ENCODE measurements around the gene CTAGE15.
"Not testable (repeated sequence)": the region's sequence is repeated elsewhere in the genome, so short reads cannot be mapped to it uniquely, and the experiment has no call there.

CTAGE15 gene

GRCh38 chr7:143589897-143590296 is 18.3 kb downstream of the CTAGE15 start:
- not testable (repeated sequence) for H3K27ac ChIP-seq (ENCODE audit: low read depth, low read length); H2AFZ ChIP-seq (ENCODE audit: low read length, unreplicated experiment); H3K36me3 ChIP-seq (ENCODE audit: insufficient read depth, low read length); H3K27me3 ChIP-seq (ENCODE audit: insufficient read depth, low read length); H3K4me3 ChIP-seq (ENCODE audit: low read depth, low read length); H3K4me1 ChIP-seq (ENCODE audit: control insufficient read depth, insufficient read depth, low read length, unreplicated experiment); H3K79me2 ChIP-seq (ENCODE audit: control insufficient read depth, insufficient read depth, low read length, unreplicated experiment)

GRCh38 chr7:143598086-143598485 is 26.5 kb downstream of the CTAGE15 start:
- H2AFZ ChIP-seq (ENCODE audit: low read length, unreplicated experiment); H3K4me1 ChIP-seq (ENCODE audit: control insufficient read depth, insufficient read depth, low read length, unreplicated experiment); H3K79me2 ChIP-seq (ENCODE audit: control insufficient read depth, insufficient read depth, low read length, unreplicated experiment); H3K4me3 ChIP-seq (ENCODE audit: low read depth, low read length); H3K36me3 ChIP-seq (ENCODE audit: insufficient read depth, low read length); H3K27me3 ChIP-seq (ENCODE audit: insufficient read depth, low read length); H3K27ac ChIP-seq (ENCODE audit: low read depth, low read length): not testable (repeated sequence)

- not testable (repeated sequence) for H3K4me3 ChIP-seq (ENCODE audit: low read depth, low read length); H3K27me3 ChIP-seq (ENCODE audit: insufficient read depth, low read length); H3K27ac ChIP-seq (ENCODE audit: low read depth, low read length)
Observed at GRCh38 chr7:143603549-143603948, 31.9 kb downstream of the CTAGE15 start.

GRCh38 chr7:143606088-143606487 is 34.5 kb downstream of the CTAGE15 start:
- H2AFZ ChIP-seq (ENCODE audit: low read length, unreplicated experiment); H3K4me3 ChIP-seq (ENCODE audit: low read depth, low read length); H3K36me3 ChIP-seq (ENCODE audit: insufficient read depth, low read length); H3K27ac ChIP-seq (ENCODE audit: low read depth, low read length); H3K27me3 ChIP-seq (ENCODE audit: insufficient read depth, low read length); H3K79me2 ChIP-seq (ENCODE audit: control insufficient read depth, insufficient read depth, low read length, unreplicated experiment); H3K4me1 ChIP-seq (ENCODE audit: control insufficient read depth, insufficient read depth, low read length, unreplicated experiment): not testable (repeated sequence)

More at GRCh38 chr7:143603549-143603948, 31.9 kb downstream of the CTAGE15 start:
- H2AFZ ChIP-seq (ENCODE audit: low read length, unreplicated experiment); H3K36me3 ChIP-seq (ENCODE audit: insufficient read depth, low read length); H3K4me1 ChIP-seq (ENCODE audit: control insufficient read depth, insufficient read depth, low read length, unreplicated experiment); H3K79me2 ChIP-seq (ENCODE audit: control insufficient read depth, insufficient read depth, low read length, unreplicated experiment): not testable (repeated sequence)

- not testable (repeated sequence) for H3K36me3 ChIP-seq (ENCODE audit: insufficient read depth, low read length); H3K27me3 ChIP-seq (ENCODE audit: insufficient read depth, low read length); H3K27ac ChIP-seq (ENCODE audit: low read depth, low read length); H2AFZ ChIP-seq (ENCODE audit: low read length, unreplicated experiment); H3K4me1 ChIP-seq (ENCODE audit: control insufficient read depth, insufficient read depth, low read length, unreplicated experiment); H3K79me2 ChIP-seq (ENCODE audit: control insufficient read depth, insufficient read depth, low read length, unreplicated experiment); H3K4me3 ChIP-seq (ENCODE audit: low read depth, low read length)
Observed at GRCh38 chr7:143615545-143615944, 43.9 kb downstream of the CTAGE15 start.

- not testable (repeated sequence) for H3K4me1 ChIP-seq (ENCODE audit: control insufficient read depth, insufficient read depth, low read length, unreplicated experiment); H3K79me2 ChIP-seq (ENCODE audit: control insufficient read depth, insufficient read depth, low read length, unreplicated experiment); H3K36me3 ChIP-seq (ENCODE audit: insufficient read depth, low read length); H3K4me3 ChIP-seq (ENCODE audit: low read depth, low read length); H3K27me3 ChIP-seq (ENCODE audit: insufficient read depth, low read length); H2AFZ ChIP-seq (ENCODE audit: low read length, unreplicated experiment); H3K27ac ChIP-seq (ENCODE audit: low read depth, low read length)
Observed at GRCh38 chr7:143617204-143617603, 45.6 kb downstream of the CTAGE15 start.

DNA sequence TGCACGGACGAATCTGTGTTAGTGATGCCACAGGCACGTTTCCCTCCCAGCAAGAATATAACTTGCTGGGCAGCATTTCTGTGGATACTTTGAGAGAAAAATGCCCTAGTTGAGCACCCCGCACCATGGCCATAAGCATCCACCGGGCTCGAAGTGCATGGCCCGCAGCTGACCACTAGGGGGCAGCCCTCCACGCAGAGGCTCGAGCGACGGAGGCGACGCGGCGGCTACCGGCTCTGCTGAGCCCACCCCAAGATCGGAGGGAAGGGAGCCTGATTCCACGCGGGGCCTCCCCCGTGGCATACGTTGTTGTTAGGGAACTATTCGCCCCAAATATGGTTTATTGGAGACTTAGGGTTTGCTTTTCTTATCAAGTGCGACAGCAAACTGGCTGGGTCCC is 48.5 kb downstream of the CTAGE15 start:
- not testable (repeated sequence) for H3K4me1 ChIP-seq (ENCODE audit: control insufficient read depth, insufficient read depth, low read length, unreplicated experiment); H3K4me3 ChIP-seq (ENCODE audit: low read depth, low read length); H3K27me3 ChIP-seq (ENCODE audit: insufficient read depth, low read length); H3K79me2 ChIP-seq (ENCODE audit: control insufficient read depth, insufficient read depth, low read length, unreplicated experiment); H2AFZ ChIP-seq (ENCODE audit: low read length, unreplicated experiment); H3K36me3 ChIP-seq (ENCODE audit: insufficient read depth, low read length); H3K27ac ChIP-seq (ENCODE audit: low read depth, low read length)

DNA sequence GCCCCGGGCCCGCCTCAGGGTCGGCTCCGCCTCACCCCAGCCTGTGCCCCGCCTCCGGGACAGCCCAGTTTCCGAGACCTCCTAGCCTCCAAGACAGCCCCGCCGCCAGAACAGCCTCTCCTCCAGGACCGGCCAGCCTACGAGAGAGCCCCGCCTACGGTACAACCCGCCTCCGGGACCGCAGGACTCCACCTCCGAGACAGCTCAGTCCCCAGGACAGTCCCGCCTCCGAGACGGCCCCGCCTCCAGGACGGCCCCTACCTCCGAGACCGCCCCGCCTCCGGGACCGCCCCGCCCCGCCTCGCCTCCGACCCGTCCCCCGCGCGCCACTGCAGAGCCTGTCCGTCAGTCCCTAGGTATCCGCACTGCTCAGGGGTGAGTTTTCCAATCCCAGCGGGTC is 49.0 kb downstream of the CTAGE15 start, which contains the start of gene TCAF2:
Gene TCAF2, plus strand, starts transcription at position 329 of the 400 bp plus-strand sequence.
- not testable (repeated sequence) for H3K36me3 ChIP-seq (ENCODE audit: insufficient read depth, low read length); H2AFZ ChIP-seq (ENCODE audit: low read length, unreplicated experiment); H3K4me1 ChIP-seq (ENCODE audit: control insufficient read depth, insufficient read depth, low read length, unreplicated experiment); H3K4me3 ChIP-seq (ENCODE audit: low read depth, low read length); H3K27me3 ChIP-seq (ENCODE audit: insufficient read depth, low read length); H3K27ac ChIP-seq (ENCODE audit: low read depth, low read length); H3K79me2 ChIP-seq (ENCODE audit: control insufficient read depth, insufficient read depth, low read length, unreplicated experiment)

- not testable (repeated sequence) for H3K27me3 ChIP-seq (ENCODE audit: insufficient read depth, low read length); H2AFZ ChIP-seq (ENCODE audit: low read length, unreplicated experiment); H3K27ac ChIP-seq (ENCODE audit: low read depth, low read length); H3K36me3 ChIP-seq (ENCODE audit: insufficient read depth, low read length); H3K4me1 ChIP-seq (ENCODE audit: control insufficient read depth, insufficient read depth, low read length, unreplicated experiment); H3K79me2 ChIP-seq (ENCODE audit: control insufficient read depth, insufficient read depth, low read length, unreplicated experiment); H3K4me3 ChIP-seq (ENCODE audit: low read depth, low read length)
Observed at GRCh38 chr7:143621175-143621574, 49.6 kb downstream of the CTAGE15 start.

DNA sequence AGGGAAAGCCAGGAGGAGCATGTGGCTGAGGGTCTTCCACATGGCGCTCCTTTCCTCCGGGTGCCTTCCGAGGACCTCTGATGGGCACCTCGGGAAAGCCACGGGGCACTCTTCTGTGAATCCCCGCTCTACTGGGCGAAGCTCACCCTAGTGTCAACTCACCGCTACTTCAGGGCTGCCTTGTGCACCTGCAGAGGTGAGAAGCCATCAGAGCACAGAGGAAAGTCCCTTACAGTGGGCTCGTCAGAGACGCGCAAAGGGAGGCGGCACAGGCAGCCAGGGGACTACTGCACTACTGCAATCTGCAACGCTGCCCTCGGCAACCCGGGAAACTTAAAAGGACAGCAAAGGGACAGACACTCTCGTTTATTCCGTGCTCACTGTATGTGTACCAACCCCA is 50.5 kb downstream of the CTAGE15 start:
- not testable (repeated sequence) for H3K27me3 ChIP-seq (ENCODE audit: insufficient read depth, low read length); H3K4me1 ChIP-seq (ENCODE audit: control insufficient read depth, insufficient read depth, low read length, unreplicated experiment); H3K36me3 ChIP-seq (ENCODE audit: insufficient read depth, low read length); H3K79me2 ChIP-seq (ENCODE audit: control insufficient read depth, insufficient read depth, low read length, unreplicated experiment); H3K27ac ChIP-seq (ENCODE audit: low read depth, low read length); H2AFZ ChIP-seq (ENCODE audit: low read length, unreplicated experiment); H3K4me3 ChIP-seq (ENCODE audit: low read depth, low read length)
